Measurements from ENCODE around the gene PAPPA. TPM values are rescaled to one million over a fixed set of nuclear protein-coding genes. Genes with fewer than 3 reads are reported as not detected.

PAPPA gene
- total and polyA plus RNA-seq, 9 of the 15 experiments (the other 6 are each of a cell fraction or from before 2014, with no cell fraction given) = 0.06 to 0.18 (median 0.11) TPM

DNA sequence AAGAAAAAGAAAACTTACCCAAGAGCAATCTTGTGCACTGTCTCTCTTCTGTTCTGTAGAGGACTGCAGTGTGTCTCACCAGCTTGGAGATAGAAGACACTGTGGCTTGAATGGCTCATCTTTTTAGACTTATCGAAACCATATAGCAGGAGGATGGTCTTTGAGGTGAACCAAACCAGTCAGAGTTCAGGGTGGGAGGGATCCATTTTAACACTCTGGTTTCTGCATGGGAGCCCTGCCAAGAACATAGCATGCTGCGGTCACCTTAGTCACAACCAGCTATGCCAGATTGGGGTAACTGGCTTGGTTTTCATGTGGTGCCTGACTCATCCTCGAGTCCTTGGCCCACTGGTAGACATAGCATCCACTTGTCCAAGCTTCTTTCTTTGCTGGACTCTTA, 135.1 kb downstream of the PAPPA start (continued):
- TF ChIP-seq, protein P1, sequence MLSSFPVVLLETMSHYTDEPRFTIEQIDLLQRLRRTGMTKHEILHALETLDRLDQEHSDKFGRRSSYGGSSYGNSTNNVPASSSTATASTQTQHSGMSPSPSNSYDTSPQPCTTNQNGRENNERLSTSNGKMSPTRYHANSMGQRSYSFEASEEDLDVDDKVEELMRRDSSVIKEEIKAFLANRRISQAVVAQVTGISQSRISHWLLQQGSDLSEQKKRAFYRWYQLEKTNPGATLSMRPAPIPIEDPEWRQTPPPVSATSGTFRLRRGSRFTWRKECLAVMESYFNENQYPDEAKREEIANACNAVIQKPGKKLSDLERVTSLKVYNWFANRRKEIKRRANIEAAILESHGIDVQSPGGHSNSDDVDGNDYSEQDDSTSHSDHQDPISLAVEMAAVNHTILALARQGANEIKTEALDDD (IDR thresholded peaks at IDR 0.05) = peak; percentile 59

- no peaks in the 10 kb centered on the region for H3K36me3 ChIP-seq (ENCODE audit: control insufficient read depth, insufficient read depth, low read length)
- in situ Hi-C loops (cut with MboI) (no loop called here), intact Hi-C loops (cut with micrococcal nuclease) (loop anchor here (10.0 kb wide), 1 partner anchor 277 kb away; no protein-coding TSS in a partner anchor)
- H3K4me1 ChIP-seq (replicated peaks in 1 of 2; ENCODE audit: control insufficient read depth in 2 of 2, insufficient read depth in 2 of 2, low read length in 2 of 2) = no peaks in the 10 kb centered on the region
- WGBS (ENCODE audit: insufficient coverage, low coverage, missing lambda C conversion rate) = 0% methylated on average over 2 of the region's 2 CpGs
- no peaks in the 10 kb centered on the region for H3K9me1 ChIP-seq (ENCODE audit: control insufficient read depth, insufficient read depth, low read length)
- ATAC-seq (no peak), FAIRE-seq (no peak), DNase-seq (ENCODE audit: extremely low read depth in 1 of 4, low spot score in 3 of 4) (no peak)
- H3K9me3 ChIP-seq (replicated peaks; ENCODE audit: control insufficient read depth, insufficient read depth, low read depth, low read length) = no peaks in the 10 kb centered on the region
- no TSS peak for BruUV-seq (replicated peaks)
- ChIA-PET CTCF (ENCODE audit: low intra/inter-chr PET ratio) (no interaction called here), POLR2A (interaction anchor here (1.6 kb wide), 1 partner anchor 101 kb away, joined by 3 read pairs; no protein-coding TSS in a partner anchor)
- no peaks in the 10 kb centered on the region for H4K20me1 ChIP-seq (replicated peaks; ENCODE audit: control insufficient read depth, insufficient read depth, low read length)
- no peak overlapping the region for H3K27ac ChIP-seq (ENCODE audit: extremely low read depth, low read depth, low read length)
- no peaks in the 10 kb centered on the region for H3K27me3 ChIP-seq (ENCODE audit: control insufficient read depth in 2 of 2, insufficient read depth in 2 of 2, low read length in 2 of 2)
- no peak overlapping the region for H3K9ac ChIP-seq (ENCODE audit: insufficient read depth in 1 of 2, low read depth in 2 of 2, low read length in 2 of 2)
- no peak overlapping the region for H2AFZ ChIP-seq (ENCODE audit: low read depth, low read length)
- H3K4me3 ChIP-seq = no peak overlapping the region
- H3K4me2 ChIP-seq (ENCODE audit: insufficient read depth, low read length) = no peak overlapping the region
- no peaks in the 10 kb centered on the region for H3K79me2 ChIP-seq (ENCODE audit: control insufficient read depth, insufficient read depth, low read length)
- TF ChIP-seq, protein P2, sequence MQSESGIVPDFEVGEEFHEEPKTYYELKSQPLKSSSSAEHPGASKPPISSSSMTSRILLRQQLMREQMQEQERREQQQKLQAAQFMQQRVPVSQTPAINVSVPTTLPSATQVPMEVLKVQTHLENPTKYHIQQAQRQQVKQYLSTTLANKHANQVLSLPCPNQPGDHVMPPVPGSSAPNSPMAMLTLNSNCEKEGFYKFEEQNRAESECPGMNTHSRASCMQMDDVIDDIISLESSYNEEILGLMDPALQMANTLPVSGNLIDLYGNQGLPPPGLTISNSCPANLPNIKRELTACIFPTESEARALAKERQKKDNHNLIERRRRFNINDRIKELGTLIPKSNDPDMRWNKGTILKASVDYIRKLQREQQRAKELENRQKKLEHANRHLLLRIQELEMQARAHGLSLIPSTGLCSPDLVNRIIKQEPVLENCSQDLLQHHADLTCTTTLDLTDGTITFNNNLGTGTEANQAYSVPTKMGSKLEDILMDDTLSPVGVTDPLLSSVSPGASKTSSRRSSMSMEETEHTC (IDR thresholded peaks at IDR 0.05) = no peak
- TF ChIP-seq ZBTB5 (IDR thresholded peaks at IDR 0.05) = no peak
- no peak for TF ChIP-seq DNMT1 (IDR thresholded peaks at IDR 0.05)
- no peak for TF ChIP-seq TCFL5 (CRISPR knock-in tag; conservative IDR thresholded peaks at IDR 0.05)
- no peak for TF ChIP-seq NELFE (IDR thresholded peaks at IDR 0.05; ENCODE audit: insufficient read depth, insufficient read length)
- TF ChIP-seq CHD2 (IDR thresholded peaks at IDR 0.05; ENCODE audit: low read depth, low read length) = no peak
- no peak for TF ChIP-seq PHB (CRISPR knock-in tag; IDR thresholded peaks at IDR 0.05)
- no peak for TF ChIP-seq XRCC4 (IDR thresholded peaks at IDR 0.05; ENCODE audit: extremely low read depth, insufficient read depth, insufficient read length)
- no peak for TF ChIP-seq CBX1 (IDR thresholded peaks at IDR 0.05; ENCODE audit: low read depth)
- no peak for TF ChIP-seq SUPT5H (IDR thresholded peaks at IDR 0.05)
- TF ChIP-seq POLR2AphosphoS2 (IDR thresholded peaks at IDR 0.05; ENCODE audit: low read length) = no peak
- TF ChIP-seq ID3 (CRISPR knock-in tag; IDR thresholded peaks at IDR 0.05) = no peak
- TF ChIP-seq ID3 (tag; IDR thresholded peaks at IDR 0.05) = no peak
- no peak for TF ChIP-seq GATAD2B (IDR thresholded peaks at IDR 0.05; ENCODE audit: borderline replicate concordance)
- TF ChIP-seq ZNF282 (CRISPR knock-in tag; IDR thresholded peaks at IDR 0.05) = no peak
- no peak for TF ChIP-seq CBX2 (IDR thresholded peaks at IDR 0.05; ENCODE audit: insufficient read depth, low read length, poor library complexity, severe bottlenecking)
Measured at GRCh38 chr9:116297346-116297745, 143.8 kb downstream of the PAPPA start.
